ENCODE measurements around the gene TMPRSS6.

- TF ChIP-seq CTCF (IDR thresholded peaks at IDR 0.05; ENCODE audit: insufficient read depth, low read length, poor library complexity, severe bottlenecking): no peak
- no peak for TF ChIP-seq EZH2phosphoT487 (conservative IDR thresholded peaks at IDR 0.05; ENCODE audit: low read length)
Observed at GRCh38 chr22:37080838-37081237, 28.7 kb downstream of the TMPRSS6 start.

Measured in SU-DHL-6 (cell line).